ENCODE measurements around the gene ZNF586. TPM values are rescaled to one million over a fixed set of nuclear protein-coding genes. Genes with fewer than 3 reads are reported as not detected.
"Not testable (repeated sequence)": the region's sequence is repeated elsewhere in the genome, so short reads cannot be mapped to it uniquely, and the experiment has no call there.

Gene ZNF586
- total RNA-seq, 4 donors from 2014 or later = 12.8 to 20.7 (median 17.1) TPM

DNA sequence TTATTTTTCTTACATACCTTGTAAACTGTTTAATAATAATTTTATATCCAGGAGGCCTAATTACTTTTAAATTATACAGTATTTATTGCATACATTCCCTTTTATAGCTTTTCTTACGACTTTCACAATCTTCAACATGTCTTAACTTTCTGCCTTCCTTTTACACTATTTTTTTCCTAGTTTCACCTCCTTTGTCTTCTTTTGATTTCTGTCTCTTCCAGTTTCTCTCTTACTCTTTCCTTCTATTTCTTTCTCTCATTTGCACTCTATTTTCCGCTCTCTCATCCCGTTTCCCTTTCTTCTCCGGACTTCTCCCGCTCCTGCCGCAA lies 33.8 kb downstream of the ZNF586 start:
- ATAC-seq = no peak

GRCh38 chr19:57803594-57804325 lies 34.3 kb downstream of the ZNF586 start:
- Histone ChIP-seq H3K4me1 (peaks cover 0 to 50% (median 8%) of the 10 kb centered on the region in 3 donors), H3K36me3 (peaks cover 0 to 34% of the 10 kb centered on the region in 2 donors), H3K27me3 (no peaks in the 10 kb centered on the region), H3K27ac (peak overlapping the region; percentile 7 to 70 (median 46)), H3K9me3 (no peaks in the 10 kb centered on the region), H3K4me3 (peak overlapping the region; percentile 30 to 51)
- TF ChIP-seq CTCF (IDR thresholded peaks at IDR 0.05) (no peak), POLR2AphosphoS5 (IDR thresholded peaks at IDR 0.05) (no peak), EP300 (IDR thresholded peaks at IDR 0.05) (no peak), POLR2A (IDR thresholded peaks at IDR 0.05) (no peak)
- no peak for ATAC-seq
- 8 to 26% methylated on average over 14 to 18 of the region's 19 CpGs for WGBS, 2 donors (ENCODE audit: low coverage in 1 of 2)

More for the DNA sequence above, 33.8 kb downstream of the ZNF586 start:
- Histone ChIP-seq H3K4me1 (peaks cover 0 to 54% (median 8%) of the 10 kb centered on the region in 3 donors), H3K4me3 (peak overlapping the region; percentile 30 to 51), H3K36me3 (peaks cover 0 to 29% of the 10 kb centered on the region in 2 donors), H3K27me3 (no peaks in the 10 kb centered on the region), H3K27ac (peak overlapping the region in 2 of 4 donors; percentile 68 to 70), H3K9me3 (no peaks in the 10 kb centered on the region)
- WGBS, 2 donors (ENCODE audit: low coverage in 1 of 2) = 13 to 29% methylated on average over 5 to 6 of the region's 6 CpGs
- TF ChIP-seq EP300 (IDR thresholded peaks at IDR 0.05) (no peak), POLR2A (IDR thresholded peaks at IDR 0.05) (no peak), CTCF (IDR thresholded peaks at IDR 0.05) (no peak), POLR2AphosphoS5 (IDR thresholded peaks at IDR 0.05) (no peak)

DNA sequence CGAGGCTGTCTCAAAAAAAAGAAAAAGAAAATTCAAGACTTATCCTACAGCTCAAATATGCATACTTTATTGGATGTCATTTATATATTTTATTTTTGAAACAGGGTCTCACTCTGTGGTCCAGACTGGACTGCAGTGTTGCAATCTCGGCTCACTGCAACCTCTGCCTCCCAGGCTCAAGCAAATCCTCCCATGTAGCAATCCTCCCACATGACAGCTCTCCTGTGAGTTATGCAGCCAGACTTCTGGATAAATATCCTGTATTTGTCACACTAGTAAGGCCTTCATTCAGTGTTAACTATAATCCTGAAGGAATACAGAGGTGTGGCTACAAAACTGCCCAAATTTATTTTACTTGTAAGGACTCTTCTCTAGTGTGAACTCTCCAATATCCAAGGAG lies 38.1 kb downstream of the ZNF586 start:
- H3K9me3 ChIP-seq = no peaks in the 10 kb centered on the region
- no peak overlapping the region for H3K4me3 ChIP-seq
- H3K4me1 ChIP-seq = peaks cover 0 to 22% (median 1%) of the 10 kb centered on the region in 3 donors
- H3K36me3 ChIP-seq = peaks cover 0 to 65% of the 10 kb centered on the region in 2 donors
- no peaks in the 10 kb centered on the region for H3K27me3 ChIP-seq
- WGBS, 2 donors (ENCODE audit: low coverage in 1 of 2) = 94 to 100% methylated on average over 2 of the region's 2 CpGs
- no peak for ATAC-seq
- H3K27ac ChIP-seq = no peak overlapping the region
- TF ChIP-seq POLR2A (IDR thresholded peaks at IDR 0.05) (no peak), CTCF (IDR thresholded peaks at IDR 0.05) (no peak), POLR2AphosphoS5 (IDR thresholded peaks at IDR 0.05) (no peak), EP300 (IDR thresholded peaks at IDR 0.05) (no peak)

GRCh38 chr19:57810410-57811295 lies 41.2 kb downstream of the ZNF586 start:
- not testable (repeated sequence) for H3K27me3 ChIP-seq, H3K9me3 ChIP-seq, ATAC-seq, H3K4me3 ChIP-seq, H3K27ac ChIP-seq
- H3K36me3 ChIP-seq = peaks cover 0 to 67% of the 10 kb centered on the region in 2 donors
- peaks cover 0 to 20% (median 7%) of the 10 kb centered on the region in 3 donors for H3K4me1 ChIP-seq
- 62 to 94% methylated on average over 4 to 14 of the region's 17 CpGs for whole genome bisulfite sequencing, 2 donors (ENCODE audit: low coverage in 1 of 2)

- no peak overlapping the region for H3K27ac ChIP-seq
Measured at GRCh38 chr19:57812226-57812625, 42.8 kb downstream of the ZNF586 start.

DNA sequence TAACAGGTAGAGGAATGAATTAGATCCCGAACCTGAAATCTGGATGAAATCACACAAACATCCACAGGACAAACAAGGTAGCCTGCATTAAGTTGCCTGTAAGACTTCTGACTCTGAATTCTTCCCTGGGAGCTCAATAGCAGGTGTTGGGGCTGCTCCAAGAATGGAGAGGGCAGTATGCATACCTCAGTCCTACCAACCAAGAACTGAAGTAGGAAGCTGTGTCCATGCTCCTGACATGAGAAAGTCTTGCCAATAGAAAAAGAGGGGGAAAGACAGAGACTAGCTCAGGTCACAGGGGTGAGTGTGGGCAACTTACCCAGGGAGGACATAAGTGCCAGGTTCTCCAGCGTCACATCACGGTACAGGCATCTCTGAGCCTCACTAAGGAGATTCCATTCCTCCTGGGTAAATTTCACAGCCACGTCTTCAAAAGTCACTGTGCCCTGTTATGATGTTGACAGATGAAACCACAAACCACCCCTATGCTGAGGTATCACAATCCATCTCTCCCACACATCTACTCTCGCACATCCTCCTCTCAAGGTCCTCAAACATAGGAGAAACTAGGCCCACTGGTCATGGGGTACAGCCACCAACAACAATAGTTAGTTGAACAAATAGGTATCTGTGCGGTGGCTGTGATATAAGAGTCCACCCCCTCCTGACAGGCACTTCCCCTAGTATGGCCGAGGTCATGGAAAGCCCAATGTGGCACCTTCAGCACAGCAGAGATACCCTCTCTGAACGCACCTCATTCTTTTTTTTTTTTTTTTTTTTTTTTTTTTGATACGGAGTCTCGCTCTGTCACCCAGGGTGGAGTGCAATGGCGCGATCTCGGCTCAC lies 43.7 kb downstream of the ZNF586 start:
- ATAC-seq, H3K27me3 ChIP-seq, H3K27ac ChIP-seq, H3K9me3 ChIP-seq, H3K4me3 ChIP-seq: not testable (repeated sequence)
- peaks cover 0 to 20% (median 7%) of the 10 kb centered on the region in 3 donors for H3K4me1 ChIP-seq
- 97 to 100% methylated on average over 2 to 6 of the region's 13 CpGs for WGBS, 2 donors (ENCODE audit: low coverage in 1 of 2)
- H3K36me3 ChIP-seq = peaks cover 0 to 42% of the 10 kb centered on the region in 2 donors

More at GRCh38 chr19:57812226-57812625, 42.8 kb downstream of the ZNF586 start:
- no peak for TF ChIP-seq EP300 (IDR thresholded peaks at IDR 0.05)
- TF ChIP-seq POLR2AphosphoS5 (IDR thresholded peaks at IDR 0.05) = no peak
- no peak for TF ChIP-seq POLR2A (IDR thresholded peaks at IDR 0.05)
- no peak for TF ChIP-seq CTCF (IDR thresholded peaks at IDR 0.05)
- peaks cover 0 to 51% of the 10 kb centered on the region in 2 donors for H3K36me3 ChIP-seq
- H3K4me3 ChIP-seq = no peak overlapping the region
- H3K9me3 ChIP-seq = no peaks in the 10 kb centered on the region
- H3K27me3 ChIP-seq = no peaks in the 10 kb centered on the region
- WGBS, 2 donors (ENCODE audit: low coverage in 1 of 2) = 90 to 91% methylated on average over 2 to 3 of the region's 3 CpGs
- ATAC-seq = no peak
- peaks cover 0 to 20% (median 7%) of the 10 kb centered on the region in 3 donors for H3K4me1 ChIP-seq
